DND-41 (cell line): ENCODE measurements around the gene SPATS2.

Source experiments
- ATAC-seq: fragments of 200-7000 bp; cut with Tn5 transposase; 3 replicates; pipeline ENCODE4 v1.9.1; 2021; ENCODE audit warnings: low read depth; ENCODE audit not compliant: insufficient read depth
- DNase-seq: peaks from one replicate; pipeline ENCODE4 v3.0.0-alpha.2; 2020
- H2AFZ ChIP-seq: 2 replicates; pipeline ENCODE4 v1.6.0; 2012; ENCODE audit warnings: low read depth, low read length
- H3K27ac ChIP-seq: 2 replicates; pipeline ENCODE4 v1.5.1; 2012; ENCODE audit warnings: low read length, inconsistent platforms
- H3K27me3 ChIP-seq: fragments of 200-600 bp; sonication (generic); 2 replicates; pipeline ENCODE4 v1.6.0; 2012; ENCODE audit warnings: low read length, mild to moderate bottlenecking, inconsistent platforms; ENCODE audit not compliant: insufficient read depth, poor library complexity
- H3K36me3 ChIP-seq: 2 replicates; pipeline ENCODE4 v1.5.1; 2012; ENCODE audit warnings: low read length, inconsistent platforms; ENCODE audit not compliant: insufficient read depth
- H3K4me1 ChIP-seq: 2 replicates; pipeline ENCODE4 v1.5.1; 2012; ENCODE audit warnings: mild to moderate bottlenecking, low read length; ENCODE audit not compliant: insufficient read depth
- H3K4me2 ChIP-seq: 2 replicates; pipeline ENCODE4 v1.6.0; 2012; ENCODE audit warnings: mild to moderate bottlenecking, moderate library complexity, low read length, inconsistent platforms; ENCODE audit not compliant: insufficient read depth
- H3K4me3 ChIP-seq, 2 experiments: fragments of 200-600 bp in 1 of 2; shearing (Covaris generic) in 1 of 2; 2 replicates each; pipeline ENCODE4 v1.5.1; 2012 to 2016; ENCODE audit warnings: inconsistent platforms in 2 of 2, low read length in 2 of 2, mild to moderate bottlenecking in 2 of 2, low read depth in 1 of 2, moderate library complexity in 1 of 2
- H3K79me2 ChIP-seq: 2 replicates; pipeline ENCODE4 v1.6.0; 2012; ENCODE audit warnings: low read length, inconsistent platforms; ENCODE audit not compliant: insufficient read depth
- H3K9ac ChIP-seq: 2 replicates; pipeline ENCODE4 v1.6.0; 2012; ENCODE audit warnings: low read depth, mild to moderate bottlenecking, inconsistent platforms, low read length, moderate library complexity
- H3K9me3 ChIP-seq: 2 replicates; pipeline ENCODE4 v1.5.1; 2012; ENCODE audit warnings: low read length, moderate library complexity, mild to moderate bottlenecking, inconsistent platforms; ENCODE audit not compliant: insufficient read depth, severe bottlenecking
- H4K20me1 ChIP-seq: 2 replicates; pipeline ENCODE4 v1.6.0; 2012; ENCODE audit warnings: low read length; ENCODE audit not compliant: insufficient read depth
- EZH2 ChIP-seq: IDR thresholded peaks from 3 replicates; pipeline ENCODE4 v1.6.1; 2012; ENCODE audit warnings: borderline replicate concordance, low read depth, mild to moderate bottlenecking, moderate library complexity, low read length, inconsistent platforms; ENCODE audit not compliant: severe bottlenecking
- TF ChIP-seq, protein P1 (sequence below): IDR thresholded peaks from 2 replicates; pipeline ENCODE4 v1.5.1; 2012; ENCODE audit warnings: borderline replicate concordance, low read length, moderate library complexity, mild to moderate bottlenecking; ENCODE audit not compliant: poor library complexity, severe bottlenecking; ENCODE audit errors: extremely low read depth

The SPATS2 gene

DNA sequence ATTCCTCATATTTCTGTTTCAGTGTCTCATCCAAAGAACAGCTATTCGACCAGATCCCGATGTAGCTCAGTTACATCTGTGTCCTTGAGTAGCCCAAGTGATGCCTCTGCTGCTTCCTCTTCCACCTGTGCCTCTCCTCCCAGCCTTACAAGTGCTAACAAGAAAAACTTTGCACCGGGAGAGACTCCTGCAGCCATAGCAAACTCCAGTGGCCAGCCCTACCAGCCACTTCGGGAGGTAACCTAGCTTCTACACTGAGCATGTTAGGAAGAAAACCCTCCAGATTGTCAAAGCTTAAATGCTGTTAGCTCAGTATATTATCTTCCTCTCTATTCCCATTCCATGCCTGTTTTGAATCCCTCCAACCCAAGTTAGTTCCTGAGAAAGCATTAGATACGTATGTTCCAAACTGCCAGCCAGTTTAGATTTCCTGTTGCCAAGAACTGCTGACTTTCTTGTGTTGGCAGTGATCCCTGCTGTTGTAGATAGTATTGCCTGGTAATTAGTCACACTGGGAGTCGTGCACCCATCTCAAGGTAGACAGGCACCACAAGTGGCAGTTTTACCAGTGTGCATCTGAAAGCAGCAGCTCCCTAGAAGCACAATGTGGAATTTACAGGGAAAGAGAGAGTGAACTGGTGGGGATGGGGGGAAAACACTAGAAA is 157.5 kb downstream of the SPATS2 start:
- H3K27ac ChIP-seq, result no peak overlapping the region
- no peaks in the 10 kb centered on the region for H3K4me1 ChIP-seq
- no peaks in the 10 kb centered on the region for H3K27me3 ChIP-seq
- H3K4me2 ChIP-seq, result no peak overlapping the region
- H3K36me3 ChIP-seq, result peaks cover 45% of the 10 kb centered on the region
- H3K9me3 ChIP-seq, result no peaks in the 10 kb centered on the region
- no peak for DNase-seq
- H4K20me1 ChIP-seq, result no peaks in the 10 kb centered on the region
- ATAC-seq, result no peak
- no peak overlapping the region for H3K9ac ChIP-seq
- H3K79me2 ChIP-seq, result no peaks in the 10 kb centered on the region
- TF ChIP-seq EZH2, result no peak
- TF ChIP-seq, protein P1, sequence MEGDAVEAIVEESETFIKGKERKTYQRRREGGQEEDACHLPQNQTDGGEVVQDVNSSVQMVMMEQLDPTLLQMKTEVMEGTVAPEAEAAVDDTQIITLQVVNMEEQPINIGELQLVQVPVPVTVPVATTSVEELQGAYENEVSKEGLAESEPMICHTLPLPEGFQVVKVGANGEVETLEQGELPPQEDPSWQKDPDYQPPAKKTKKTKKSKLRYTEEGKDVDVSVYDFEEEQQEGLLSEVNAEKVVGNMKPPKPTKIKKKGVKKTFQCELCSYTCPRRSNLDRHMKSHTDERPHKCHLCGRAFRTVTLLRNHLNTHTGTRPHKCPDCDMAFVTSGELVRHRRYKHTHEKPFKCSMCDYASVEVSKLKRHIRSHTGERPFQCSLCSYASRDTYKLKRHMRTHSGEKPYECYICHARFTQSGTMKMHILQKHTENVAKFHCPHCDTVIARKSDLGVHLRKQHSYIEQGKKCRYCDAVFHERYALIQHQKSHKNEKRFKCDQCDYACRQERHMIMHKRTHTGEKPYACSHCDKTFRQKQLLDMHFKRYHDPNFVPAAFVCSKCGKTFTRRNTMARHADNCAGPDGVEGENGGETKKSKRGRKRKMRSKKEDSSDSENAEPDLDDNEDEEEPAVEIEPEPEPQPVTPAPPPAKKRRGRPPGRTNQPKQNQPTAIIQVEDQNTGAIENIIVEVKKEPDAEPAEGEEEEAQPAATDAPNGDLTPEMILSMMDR, result no peak
- H2AFZ ChIP-seq, result no peak overlapping the region
- H3K4me3 ChIP-seq, result no peak overlapping the region

DNA sequence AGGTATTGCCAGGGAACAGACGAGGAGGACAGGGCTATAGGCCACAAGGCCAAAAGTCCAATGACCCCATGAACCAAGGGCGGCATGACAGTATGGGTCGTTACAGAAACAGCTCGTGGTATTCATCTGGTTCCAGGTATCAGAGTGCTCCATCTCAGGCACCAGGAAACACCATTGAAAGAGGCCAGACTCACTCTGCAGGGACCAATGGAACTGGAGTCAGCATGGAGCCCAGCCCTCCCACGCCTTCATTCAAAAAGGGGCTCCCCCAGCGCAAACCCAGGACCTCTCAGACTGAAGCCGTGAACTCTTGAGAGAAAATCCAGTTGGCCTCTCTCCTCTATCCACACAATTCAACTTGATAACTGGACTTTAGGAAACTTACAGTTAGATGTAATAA is 158.7 kb downstream of the SPATS2 start:
- no peak overlapping the region for H2AFZ ChIP-seq
- H3K79me2 ChIP-seq, result no peaks in the 10 kb centered on the region
- H3K4me3 ChIP-seq, result no peak overlapping the region
- H3K9me3 ChIP-seq, result no peaks in the 10 kb centered on the region
- ATAC-seq (no peak), DNase-seq (no peak)
- no peaks in the 10 kb centered on the region for H4K20me1 ChIP-seq
- H3K27ac ChIP-seq, result no peak overlapping the region
- H3K36me3 ChIP-seq, result peaks cover 43% of the 10 kb centered on the region
- H3K4me2 ChIP-seq, result no peak overlapping the region
- no peaks in the 10 kb centered on the region for H3K4me1 ChIP-seq
- no peaks in the 10 kb centered on the region for H3K27me3 ChIP-seq
- H3K9ac ChIP-seq, result no peak overlapping the region
- TF ChIP-seq, protein P1, result no peak
- TF ChIP-seq EZH2, result no peak

DNA sequence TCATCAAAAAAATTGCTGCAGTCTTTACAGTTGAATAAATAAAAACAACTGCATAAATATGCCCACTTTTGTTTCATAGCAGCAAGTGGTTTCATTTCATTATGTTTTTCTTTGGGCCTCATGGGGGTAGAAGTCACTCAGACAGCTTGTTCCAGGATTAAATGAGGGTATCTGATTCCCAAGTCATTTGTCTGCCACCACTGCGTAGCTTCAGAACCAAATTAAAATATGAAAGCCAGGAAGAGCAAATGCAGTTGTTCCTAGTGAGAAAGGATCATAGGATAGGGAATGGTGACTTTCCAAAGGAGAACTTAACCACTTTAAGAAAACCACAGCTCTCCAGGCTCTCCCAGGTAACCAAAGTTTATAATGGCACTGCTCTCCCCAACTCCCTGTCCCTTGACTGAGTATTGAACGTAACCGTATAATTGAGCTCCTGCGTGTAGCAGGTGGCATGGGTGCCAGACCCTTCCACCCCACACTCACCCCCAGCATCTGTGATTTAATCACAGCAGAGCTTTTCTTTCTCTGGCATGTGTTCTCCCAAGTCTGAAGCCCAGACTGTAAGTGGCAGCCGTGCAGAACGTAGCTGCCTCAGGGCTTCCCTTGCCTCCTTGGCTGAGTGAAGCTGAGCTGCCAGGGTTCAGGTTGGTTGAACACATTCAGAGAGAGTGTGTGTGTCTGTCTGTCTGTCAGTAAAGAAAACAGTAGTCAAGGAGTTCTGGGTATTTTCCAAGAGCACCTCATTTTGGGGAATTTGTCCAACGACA is 160.3 kb downstream of the SPATS2 start:
- DNase-seq, result no peak
- Histone ChIP-seq H3K36me3 (peaks cover 40% of the 10 kb centered on the region), H3K27ac (no peak overlapping the region), H2AFZ (no peak overlapping the region), H3K9me3 (no peaks in the 10 kb centered on the region), H3K27me3 (no peaks in the 10 kb centered on the region), H3K4me3 (no peak overlapping the region), H3K4me1 (no peaks in the 10 kb centered on the region), H3K9ac (no peak overlapping the region), H4K20me1 (no peaks in the 10 kb centered on the region), H3K79me2 (no peaks in the 10 kb centered on the region), H3K4me2 (no peak overlapping the region)
- TF ChIP-seq EZH2, result no peak
- TF ChIP-seq, protein P1, result no peak
- no peak for ATAC-seq
